Ascending aorta (tissue), 2 donors: ENCODE results near the gene RBM26. TPM values are rescaled to one million over a fixed set of nuclear protein-coding genes. Genes with fewer than 3 reads are reported as not detected.

Experiments used
- DNase-seq, 2 donors: peaks; one replicate each; pipeline ENCODE4 v3.0.0-alpha.2; 2019; ENCODE audit warnings: low spot score in 2 of 2
- H3K27ac ChIP-seq, 2 donors: fragments of 200-600 bp; sonication (generic); one replicate each; pipeline ENCODE4 v1.5.1; 2016 to 2017; ENCODE audit warnings: mild to moderate bottlenecking in 1 of 2
- H3K27me3 ChIP-seq: fragments of 200-600 bp; sonication (generic); one replicate; pipeline ENCODE4 v1.5.1; 2017
- H3K36me3 ChIP-seq, 2 donors: fragments of 200-600 bp; sonication (generic); one replicate each; pipeline ENCODE4 v1.5.1; 2016
- H3K4me1 ChIP-seq, 2 donors: fragments of 200-600 bp; sonication (generic); one replicate each; pipeline ENCODE4 v1.5.1; 2016 to 2017; ENCODE audit warnings: mild to moderate bottlenecking in 1 of 2
- H3K4me3 ChIP-seq, 2 donors: fragments of 200-600 bp; sonication (generic); one replicate each; pipeline ENCODE4 v1.5.1; 2016 to 2017; ENCODE audit warnings: mild to moderate bottlenecking in 1 of 2
- H3K9me3 ChIP-seq, 2 donors: fragments of 200-600 bp; sonication (generic); one replicate each; pipeline ENCODE4 v1.5.1; 2016
- intact Hi-C: fragments of 100-400 bp; cut with DNase I; formaldehyde crosslinking; loops from one replicate; pipeline ENCODE4 v1.15.1; 2023
- total RNA-seq: library from RNA; depleted of rRNA; stranded (reverse); fragments of >200 nt; gene quantifications from one replicate; pipeline ENCODE4 v1.1.0, GENCODE V29; 2016
- TF ChIP-seq, protein P1 (sequence below), 3 experiments: fragments of 200-600 bp in 2 of 3; fragments of 450-650 bp in 1 of 3; sonication (generic) in 2 of 3; IDR thresholded peaks; one replicate each; pipeline ENCODE4 v1.5.1; 2016 to 2019; ENCODE audit warnings: antibody characterized with exemption in 3 of 3, mild to moderate bottlenecking in 1 of 3, moderate library complexity in 1 of 3

RBM26 gene
- total RNA-seq, 1 donor from 2014 or later, result 12.8 TPM

DNA sequence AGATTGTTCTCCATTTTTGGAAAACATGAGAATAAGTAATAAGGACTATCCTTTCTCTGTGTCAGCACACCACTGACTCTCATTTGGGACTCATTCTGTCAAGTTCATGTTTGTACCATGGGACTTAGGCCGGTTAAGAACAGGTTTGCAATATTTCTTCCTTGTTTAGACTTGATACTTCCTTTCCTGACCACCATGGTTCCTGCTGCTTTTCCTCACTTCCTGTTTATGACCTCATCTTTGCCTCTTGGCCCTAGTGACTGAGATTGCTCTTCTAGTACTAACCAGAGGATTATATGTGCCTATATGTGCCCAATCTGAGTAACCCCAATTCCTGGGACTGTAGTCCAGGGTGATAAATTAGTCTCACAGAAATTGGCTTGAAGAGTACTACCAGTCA is 42.4 kb upstream of the RBM26 start:
- H3K27ac ChIP-seq, result no peak overlapping the region
- intact Hi-C loops, result no loop called here
- H3K4me3 ChIP-seq, result no peak overlapping the region
- H3K9me3 ChIP-seq, result no peaks in the 10 kb centered on the region
- no peaks in the 10 kb centered on the region for H3K36me3 ChIP-seq
- no peak for DNase-seq
- TF ChIP-seq, protein P1, sequence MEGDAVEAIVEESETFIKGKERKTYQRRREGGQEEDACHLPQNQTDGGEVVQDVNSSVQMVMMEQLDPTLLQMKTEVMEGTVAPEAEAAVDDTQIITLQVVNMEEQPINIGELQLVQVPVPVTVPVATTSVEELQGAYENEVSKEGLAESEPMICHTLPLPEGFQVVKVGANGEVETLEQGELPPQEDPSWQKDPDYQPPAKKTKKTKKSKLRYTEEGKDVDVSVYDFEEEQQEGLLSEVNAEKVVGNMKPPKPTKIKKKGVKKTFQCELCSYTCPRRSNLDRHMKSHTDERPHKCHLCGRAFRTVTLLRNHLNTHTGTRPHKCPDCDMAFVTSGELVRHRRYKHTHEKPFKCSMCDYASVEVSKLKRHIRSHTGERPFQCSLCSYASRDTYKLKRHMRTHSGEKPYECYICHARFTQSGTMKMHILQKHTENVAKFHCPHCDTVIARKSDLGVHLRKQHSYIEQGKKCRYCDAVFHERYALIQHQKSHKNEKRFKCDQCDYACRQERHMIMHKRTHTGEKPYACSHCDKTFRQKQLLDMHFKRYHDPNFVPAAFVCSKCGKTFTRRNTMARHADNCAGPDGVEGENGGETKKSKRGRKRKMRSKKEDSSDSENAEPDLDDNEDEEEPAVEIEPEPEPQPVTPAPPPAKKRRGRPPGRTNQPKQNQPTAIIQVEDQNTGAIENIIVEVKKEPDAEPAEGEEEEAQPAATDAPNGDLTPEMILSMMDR (IDR thresholded peaks at IDR 0.05), result no peak
- H3K4me1 ChIP-seq, result no peaks in the 10 kb centered on the region
- H3K27me3 ChIP-seq, result no peaks in the 10 kb centered on the region

DNA sequence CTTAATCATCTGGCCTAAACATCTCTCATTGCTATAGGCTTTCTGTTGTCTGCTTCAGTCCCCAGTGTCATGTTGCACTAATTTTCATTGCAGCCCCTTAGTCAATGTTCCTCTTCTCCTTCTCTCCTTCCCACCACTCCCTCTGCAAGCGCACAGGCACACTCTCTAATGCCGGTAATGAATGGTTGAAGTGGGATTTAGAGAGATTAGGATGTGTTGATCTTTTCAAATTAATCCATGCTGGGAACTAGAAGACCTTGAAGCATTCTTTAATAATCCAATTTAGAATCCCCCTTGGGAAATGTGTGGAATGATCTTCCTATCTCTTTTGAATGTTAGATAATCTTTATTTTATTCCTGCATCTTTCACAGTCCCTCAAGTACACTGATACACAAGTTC is 41.7 kb upstream of the RBM26 start:
- Histone ChIP-seq H3K4me1 (no peaks in the 10 kb centered on the region), H3K27me3 (no peaks in the 10 kb centered on the region), H3K27ac (no peak overlapping the region), H3K4me3 (no peak overlapping the region), H3K9me3 (no peaks in the 10 kb centered on the region), H3K36me3 (no peaks in the 10 kb centered on the region)
- intact Hi-C loops, result no loop called here
- DNase-seq, result no peak
- TF ChIP-seq, protein P1 (IDR thresholded peaks at IDR 0.05), result no peak

DNA sequence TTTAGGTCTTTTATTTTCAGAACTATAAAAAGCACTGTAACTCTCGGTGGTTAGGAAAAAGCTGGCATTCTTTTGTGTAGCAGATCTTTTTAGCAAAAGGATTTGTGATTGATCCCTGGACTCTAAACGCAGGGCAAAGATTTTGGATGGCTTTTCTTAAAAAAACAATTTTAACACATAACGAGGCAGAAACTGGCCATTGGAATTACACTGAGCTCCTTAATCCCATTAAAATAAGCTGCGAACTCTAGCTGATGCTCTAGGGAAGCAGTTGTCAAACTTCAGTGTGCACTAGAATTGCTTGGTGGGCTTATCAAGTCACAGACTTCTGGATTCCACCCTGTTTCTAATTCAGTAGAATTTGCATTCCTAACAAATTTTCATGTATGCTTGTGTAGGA is 41.1 kb upstream of the RBM26 start:
- Histone ChIP-seq H3K9me3 (no peaks in the 10 kb centered on the region), H3K4me1 (no peaks in the 10 kb centered on the region), H3K27ac (no peak overlapping the region), H3K36me3 (no peaks in the 10 kb centered on the region), H3K4me3 (no peak overlapping the region), H3K27me3 (no peaks in the 10 kb centered on the region)
- DNase-seq, result no peak
- TF ChIP-seq, protein P1 (IDR thresholded peaks at IDR 0.05), result no peak
- intact Hi-C loops, result no loop called here

DNA sequence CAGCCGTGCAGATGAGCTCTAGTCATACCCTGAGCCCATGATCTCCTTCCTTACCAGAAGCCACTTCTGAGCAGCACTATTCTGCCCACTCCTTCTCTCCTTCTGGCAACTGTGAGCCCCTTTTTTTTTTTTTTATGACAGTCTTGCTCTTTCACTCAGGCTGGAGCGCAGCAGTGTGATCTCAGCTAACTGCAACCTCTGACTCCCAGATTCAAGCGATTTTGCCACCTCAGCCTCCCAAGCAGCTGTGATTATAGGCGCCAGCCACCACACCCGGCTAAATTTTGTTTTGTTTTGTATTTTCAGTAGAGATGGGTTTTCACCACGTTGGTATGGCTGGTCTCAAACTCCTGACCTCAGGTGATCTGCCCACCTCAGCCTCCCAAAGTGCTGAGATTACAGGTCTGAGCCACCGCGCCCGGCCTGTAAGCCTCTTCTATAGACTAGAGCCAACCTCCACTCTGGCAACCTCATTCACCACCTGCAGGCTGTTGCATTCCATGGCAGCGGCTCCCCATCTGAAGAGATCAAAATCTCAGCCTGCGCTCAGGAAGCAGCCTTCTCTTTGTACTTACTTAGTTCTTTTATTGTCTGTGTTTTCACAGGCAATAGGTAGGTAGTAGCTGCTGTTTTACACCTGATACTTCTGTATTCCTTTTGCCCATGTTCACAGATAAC is 40.1 kb upstream of the RBM26 start:
- Histone ChIP-seq H3K4me1 (no peaks in the 10 kb centered on the region), H3K27me3 (no peaks in the 10 kb centered on the region), H3K27ac (no peak overlapping the region), H3K9me3 (no peaks in the 10 kb centered on the region), H3K36me3 (no peaks in the 10 kb centered on the region), H3K4me3 (no peak overlapping the region)
- TF ChIP-seq, protein P1 (IDR thresholded peaks at IDR 0.05), result no peak
- DNase-seq, result no peak
- intact Hi-C loops, result no loop called here

DNA sequence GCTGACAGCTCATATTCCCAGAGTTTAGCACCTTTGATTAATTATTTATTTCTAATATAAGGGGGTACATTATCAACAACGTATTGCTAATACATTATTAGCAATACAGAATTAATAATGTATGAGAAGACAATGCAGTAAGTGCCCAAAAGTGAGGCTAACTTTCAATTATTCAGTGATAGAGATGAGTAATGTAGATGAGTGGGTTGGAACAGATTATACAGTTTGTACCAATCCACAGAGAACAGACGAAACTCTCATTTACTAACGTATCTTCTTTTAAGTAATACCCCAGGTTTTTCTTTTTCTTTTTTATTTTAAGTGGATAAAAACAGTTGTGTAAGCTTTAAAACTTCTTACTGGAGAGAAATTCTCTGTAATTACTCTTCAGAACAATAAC is 36.7 kb upstream of the RBM26 start:
- H3K27ac ChIP-seq, result no peak overlapping the region
- H3K4me1 ChIP-seq, result no peaks in the 10 kb centered on the region
- H3K36me3 ChIP-seq, result no peaks in the 10 kb centered on the region
- TF ChIP-seq, protein P1 (IDR thresholded peaks at IDR 0.05), result no peak
- intact Hi-C loops, result no loop called here
- no peak overlapping the region for H3K4me3 ChIP-seq
- no peaks in the 10 kb centered on the region for H3K9me3 ChIP-seq
- H3K27me3 ChIP-seq, result no peaks in the 10 kb centered on the region
- no peak for DNase-seq

DNA sequence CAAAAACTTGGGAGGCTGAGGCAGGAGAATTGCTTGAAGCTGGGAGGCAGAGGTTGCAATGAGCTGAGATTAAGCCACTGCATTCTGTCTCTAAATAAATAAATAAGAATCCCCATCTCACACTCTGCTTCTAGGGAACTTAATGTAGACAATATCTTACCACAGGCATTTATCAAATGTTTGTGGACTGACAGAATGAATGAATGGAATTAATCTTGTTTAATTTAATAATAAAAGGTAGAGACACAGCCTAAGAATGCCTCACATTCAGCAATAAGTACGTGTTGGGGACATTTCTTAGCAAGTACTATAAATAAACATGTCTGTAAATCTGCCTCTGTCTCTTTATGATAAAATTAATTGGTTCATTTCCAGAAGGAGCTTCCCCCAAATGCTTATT is 36.2 kb upstream of the RBM26 start:
- Histone ChIP-seq H3K4me1 (no peaks in the 10 kb centered on the region), H3K27me3 (no peaks in the 10 kb centered on the region), H3K27ac (no peak overlapping the region), H3K36me3 (no peaks in the 10 kb centered on the region), H3K9me3 (no peaks in the 10 kb centered on the region), H3K4me3 (no peak overlapping the region)
- intact Hi-C loops, result no loop called here
- DNase-seq, result no peak
- TF ChIP-seq, protein P1 (IDR thresholded peaks at IDR 0.05), result no peak
